Hepatocyte (in vitro differentiated cells): ENCODE results near the gene TPK1. TPM values are rescaled to one million over a fixed set of nuclear protein-coding genes. Genes with fewer than 3 reads are reported as not detected.

ENCODE experiments used
- DNase-seq: peaks from one replicate; pipeline ENCODE4 v3.0.0-alpha.2; 2016; ENCODE audit warnings: low spot score
- H2AFZ ChIP-seq: fragments of 200-600 bp; sonication (generic); 2 replicates; pipeline ENCODE4 v1.6.0; 2016; ENCODE audit warnings: antibody characterized with exemption, mild to moderate bottlenecking
- H3K27ac ChIP-seq: fragments of 200-600 bp; sonication (generic); 2 replicates; pipeline ENCODE4 v1.5.1; 2016; ENCODE audit warnings: mild to moderate bottlenecking
- H3K27me3 ChIP-seq: fragments of 200-600 bp; sonication (generic); 2 replicates; pipeline ENCODE4 v1.6.1; 2016
- H3K36me3 ChIP-seq: fragments of 200-600 bp; sonication (generic); replicated peaks from 2 replicates; pipeline ENCODE4 v1.5.1; 2016; ENCODE audit warnings: low read depth; ENCODE audit not compliant: insufficient read depth
- H3K4me1 ChIP-seq: fragments of 200-600 bp; sonication (generic); 2 replicates; pipeline ENCODE4 v1.5.1; 2016; ENCODE audit warnings: mild to moderate bottlenecking, moderate library complexity; ENCODE audit not compliant: insufficient read depth
- H3K4me2 ChIP-seq: fragments of 200-600 bp; sonication (generic); 2 replicates; pipeline ENCODE4 v1.6.0; 2016
- H3K4me3 ChIP-seq: fragments of 200-600 bp; sonication (generic); 2 replicates; pipeline ENCODE4 v1.5.1; 2016; ENCODE audit warnings: mild to moderate bottlenecking
- H3K79me2 ChIP-seq: fragments of 200-600 bp; sonication (generic); 2 replicates; pipeline ENCODE4 v1.6.0; 2017; ENCODE audit warnings: mild to moderate bottlenecking
- H3K9me2 ChIP-seq: fragments of 200-600 bp; sonication (generic); replicated peaks from 2 replicates; pipeline ENCODE4 v1.6.0; 2017; ENCODE audit warnings: mild to moderate bottlenecking; ENCODE audit not compliant: insufficient read depth
- H3K9me3 ChIP-seq: fragments of 200-600 bp; sonication (generic); 2 replicates; pipeline ENCODE4 v1.5.1; 2016; ENCODE audit warnings: low read depth, mild to moderate bottlenecking
- H4K20me1 ChIP-seq: fragments of 200-600 bp; sonication (generic); 2 replicates; pipeline ENCODE4 v1.6.0; 2016; ENCODE audit warnings: mild to moderate bottlenecking; ENCODE audit not compliant: insufficient read depth, poor library complexity, severe bottlenecking
- EZH2 ChIP-seq: fragments of 200-600 bp; sonication (generic); IDR thresholded peaks from 2 replicates; pipeline ENCODE4 v1.6.1; 2016; ENCODE audit warnings: antibody characterized with exemption, mild to moderate bottlenecking, borderline replicate concordance
- EZH2phosphoT487 ChIP-seq: fragments of 200-600 bp; sonication (generic); IDR thresholded peaks from one replicate; pipeline ENCODE4 v1.6.1; 2018; ENCODE audit warnings: antibody characterized with exemption, mild to moderate bottlenecking, low read depth, moderate library complexity; ENCODE audit not compliant: unreplicated experiment, severe bottlenecking
- WGBS: methylation state at CpG from one replicate; pipeline ENCODE4 v1.1.6; 2016; ENCODE audit warnings: low lambda C conversion rate; ENCODE audit errors: missing lambda C conversion rate; 5-methylcytosine and 5-hydroxymethylcytosine counted together
- polyA plus RNA-seq: library from polyadenylated mRNA; unstranded; fragments of >200 nt; fragmentation: Nextera tagmentation; extraction: Ambion mirVana; gene quantifications from 2 replicates; pipeline ENCODE4 v1.2.1, GENCODE V29; 2016
- total RNA-seq: library from RNA; depleted of rRNA; stranded (reverse); fragments of >200 nt; gene quantifications from 2 replicates; pipeline ENCODE4 v1.2.3, GENCODE V29; 2014
- TF ChIP-seq, protein P1 (sequence below): fragments of 200-600 bp; sonication (generic); IDR thresholded peaks from 2 replicates; pipeline ENCODE4 v1.5.1; 2016; ENCODE audit warnings: antibody characterized with exemption, mild to moderate bottlenecking; ENCODE audit not compliant: poor library complexity

The TPK1 gene
- total and polyA plus RNA-seq, 2 experiments from 2014 or later = 8.7 to 9.7 TPM

- no peaks in the 10 kb centered on the region for H3K79me2 ChIP-seq
- no peaks in the 10 kb centered on the region for H3K36me3 ChIP-seq
- H3K9me3 ChIP-seq = no peaks in the 10 kb centered on the region
- DNase-seq = no peak
- no peak overlapping the region for H3K27ac ChIP-seq
- no peak overlapping the region for H3K4me2 ChIP-seq
- no peak overlapping the region for H2AFZ ChIP-seq
- no peaks in the 10 kb centered on the region for H3K4me1 ChIP-seq
- H4K20me1 ChIP-seq = no peaks in the 10 kb centered on the region
- H3K4me3 ChIP-seq = no peak overlapping the region
- TF ChIP-seq EZH2 (no peak), EZH2phosphoT487 (no peak)
- TF ChIP-seq, protein P1, sequence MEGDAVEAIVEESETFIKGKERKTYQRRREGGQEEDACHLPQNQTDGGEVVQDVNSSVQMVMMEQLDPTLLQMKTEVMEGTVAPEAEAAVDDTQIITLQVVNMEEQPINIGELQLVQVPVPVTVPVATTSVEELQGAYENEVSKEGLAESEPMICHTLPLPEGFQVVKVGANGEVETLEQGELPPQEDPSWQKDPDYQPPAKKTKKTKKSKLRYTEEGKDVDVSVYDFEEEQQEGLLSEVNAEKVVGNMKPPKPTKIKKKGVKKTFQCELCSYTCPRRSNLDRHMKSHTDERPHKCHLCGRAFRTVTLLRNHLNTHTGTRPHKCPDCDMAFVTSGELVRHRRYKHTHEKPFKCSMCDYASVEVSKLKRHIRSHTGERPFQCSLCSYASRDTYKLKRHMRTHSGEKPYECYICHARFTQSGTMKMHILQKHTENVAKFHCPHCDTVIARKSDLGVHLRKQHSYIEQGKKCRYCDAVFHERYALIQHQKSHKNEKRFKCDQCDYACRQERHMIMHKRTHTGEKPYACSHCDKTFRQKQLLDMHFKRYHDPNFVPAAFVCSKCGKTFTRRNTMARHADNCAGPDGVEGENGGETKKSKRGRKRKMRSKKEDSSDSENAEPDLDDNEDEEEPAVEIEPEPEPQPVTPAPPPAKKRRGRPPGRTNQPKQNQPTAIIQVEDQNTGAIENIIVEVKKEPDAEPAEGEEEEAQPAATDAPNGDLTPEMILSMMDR = no peak
- 95% methylated on average over 3 of the region's 3 CpGs for WGBS
- H3K27me3 ChIP-seq = no peaks in the 10 kb centered on the region
- H3K9me2 ChIP-seq = no peaks in the 10 kb centered on the region
Observed at GRCh38 chr7:144523621-144524020, 312.2 kb downstream of the TPK1 start.

GRCh38 chr7:144519925-144520324 lies 315.9 kb downstream of the TPK1 start:
- WGBS = 67% methylated on average over 4 of the region's 4 CpGs
- Histone ChIP-seq H3K4me3 (no peak overlapping the region), H3K27me3 (no peaks in the 10 kb centered on the region), H2AFZ (no peak overlapping the region), H3K9me3 (no peaks in the 10 kb centered on the region), H3K4me1 (no peaks in the 10 kb centered on the region), H3K79me2 (no peaks in the 10 kb centered on the region), H3K27ac (no peak overlapping the region), H4K20me1 (no peaks in the 10 kb centered on the region), H3K4me2 (no peak overlapping the region), H3K9me2 (no peaks in the 10 kb centered on the region), H3K36me3 (no peaks in the 10 kb centered on the region)
- TF ChIP-seq EZH2phosphoT487 = no peak
- TF ChIP-seq, protein P1 = no peak
- no peak for TF ChIP-seq EZH2
- DNase-seq = no peak

GRCh38 chr7:144518360-144518759 lies 317.5 kb downstream of the TPK1 start:
- Histone ChIP-seq H3K4me2 (no peak overlapping the region), H3K27ac (no peak overlapping the region), H2AFZ (no peak overlapping the region), H3K27me3 (no peaks in the 10 kb centered on the region), H4K20me1 (no peaks in the 10 kb centered on the region), H3K9me2 (no peaks in the 10 kb centered on the region), H3K36me3 (no peaks in the 10 kb centered on the region), H3K4me1 (no peaks in the 10 kb centered on the region), H3K4me3 (no peak overlapping the region), H3K79me2 (no peaks in the 10 kb centered on the region), H3K9me3 (no peaks in the 10 kb centered on the region)
- WGBS = 73% methylated on average over 1 of the region's 1 CpG
- no peak for DNase-seq
- TF ChIP-seq EZH2 (no peak), EZH2phosphoT487 (no peak)
- TF ChIP-seq, protein P1 = no peak

DNA sequence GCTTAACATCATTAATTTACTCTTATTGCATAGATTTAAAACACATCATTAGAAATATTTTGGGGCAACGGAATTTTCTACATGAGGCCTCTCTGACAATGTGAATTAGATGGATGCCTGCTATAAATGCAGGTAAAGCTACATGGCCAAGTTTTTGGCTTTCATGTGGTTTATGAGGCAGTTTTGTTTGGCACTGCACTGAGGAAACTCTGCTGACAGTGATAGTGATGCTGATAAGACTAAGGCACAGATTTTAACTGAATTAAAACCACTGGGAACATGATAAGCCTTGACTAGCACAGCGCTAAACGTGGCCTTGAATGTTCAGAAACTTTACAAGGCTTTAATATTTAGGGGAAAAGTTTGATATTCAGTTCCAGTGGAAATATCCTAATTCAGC lies 318.1 kb downstream of the TPK1 start:
- 43% methylated on average over 3 of the region's 3 CpGs for WGBS
- no peak for DNase-seq
- Histone ChIP-seq H3K4me1 (no peaks in the 10 kb centered on the region), H2AFZ (no peak overlapping the region), H3K27ac (no peak overlapping the region), H3K79me2 (no peaks in the 10 kb centered on the region), H3K4me3 (no peak overlapping the region), H3K4me2 (no peak overlapping the region), H3K9me3 (no peaks in the 10 kb centered on the region), H3K9me2 (no peaks in the 10 kb centered on the region), H4K20me1 (no peaks in the 10 kb centered on the region), H3K36me3 (no peaks in the 10 kb centered on the region), H3K27me3 (no peaks in the 10 kb centered on the region)
- TF ChIP-seq, protein P1 = no peak
- TF ChIP-seq EZH2phosphoT487 = no peak
- TF ChIP-seq EZH2 = no peak
